ENCODE data around the gene CAPSL.
"Not testable (repeated sequence)": the region's sequence is repeated elsewhere in the genome, so short reads cannot be mapped to it uniquely, and the experiment has no call there.

CAPSL gene

DNA sequence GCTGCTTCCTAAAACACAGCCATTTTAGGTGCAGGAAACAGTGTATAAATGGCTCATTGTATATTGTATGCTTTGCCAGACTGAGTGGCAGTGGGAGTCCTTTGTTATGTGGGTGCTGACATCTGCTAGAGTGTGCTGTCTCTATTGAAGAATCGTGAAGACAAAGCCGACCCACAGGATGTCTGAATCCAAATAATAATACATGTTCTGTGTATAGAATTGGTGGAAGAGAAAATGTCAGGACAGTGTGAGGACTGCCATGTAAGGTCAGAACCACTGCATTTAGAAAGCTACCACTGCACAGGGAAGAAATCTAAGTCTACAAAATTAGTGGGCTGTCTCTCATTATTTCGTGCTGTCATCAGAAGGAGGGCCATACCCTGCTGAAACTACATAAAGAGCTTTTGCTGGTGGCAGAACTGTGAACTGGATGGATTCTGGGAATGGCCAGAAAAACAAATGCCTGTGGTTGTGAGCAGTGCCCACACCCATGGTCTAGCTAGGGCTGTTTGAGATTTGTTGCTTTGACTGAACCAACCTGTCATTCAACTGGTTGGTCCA is 79.2 kb downstream of the CAPSL start:
- TF ChIP-seq, protein P1, sequence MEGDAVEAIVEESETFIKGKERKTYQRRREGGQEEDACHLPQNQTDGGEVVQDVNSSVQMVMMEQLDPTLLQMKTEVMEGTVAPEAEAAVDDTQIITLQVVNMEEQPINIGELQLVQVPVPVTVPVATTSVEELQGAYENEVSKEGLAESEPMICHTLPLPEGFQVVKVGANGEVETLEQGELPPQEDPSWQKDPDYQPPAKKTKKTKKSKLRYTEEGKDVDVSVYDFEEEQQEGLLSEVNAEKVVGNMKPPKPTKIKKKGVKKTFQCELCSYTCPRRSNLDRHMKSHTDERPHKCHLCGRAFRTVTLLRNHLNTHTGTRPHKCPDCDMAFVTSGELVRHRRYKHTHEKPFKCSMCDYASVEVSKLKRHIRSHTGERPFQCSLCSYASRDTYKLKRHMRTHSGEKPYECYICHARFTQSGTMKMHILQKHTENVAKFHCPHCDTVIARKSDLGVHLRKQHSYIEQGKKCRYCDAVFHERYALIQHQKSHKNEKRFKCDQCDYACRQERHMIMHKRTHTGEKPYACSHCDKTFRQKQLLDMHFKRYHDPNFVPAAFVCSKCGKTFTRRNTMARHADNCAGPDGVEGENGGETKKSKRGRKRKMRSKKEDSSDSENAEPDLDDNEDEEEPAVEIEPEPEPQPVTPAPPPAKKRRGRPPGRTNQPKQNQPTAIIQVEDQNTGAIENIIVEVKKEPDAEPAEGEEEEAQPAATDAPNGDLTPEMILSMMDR (IDR thresholded peaks at IDR 0.05; ENCODE audit: low read depth, low read length) = no peak
- in situ Hi-C loops (cut with HindIII; ENCODE audit: low sequenced_read_pairs) = no loop called here
- no peak overlapping the region for H3K4me3 ChIP-seq (ENCODE audit: low read depth, low read length)
- peak; percentile 44 for DNase-seq (ENCODE audit: low read depth, low spot score)

DNA sequence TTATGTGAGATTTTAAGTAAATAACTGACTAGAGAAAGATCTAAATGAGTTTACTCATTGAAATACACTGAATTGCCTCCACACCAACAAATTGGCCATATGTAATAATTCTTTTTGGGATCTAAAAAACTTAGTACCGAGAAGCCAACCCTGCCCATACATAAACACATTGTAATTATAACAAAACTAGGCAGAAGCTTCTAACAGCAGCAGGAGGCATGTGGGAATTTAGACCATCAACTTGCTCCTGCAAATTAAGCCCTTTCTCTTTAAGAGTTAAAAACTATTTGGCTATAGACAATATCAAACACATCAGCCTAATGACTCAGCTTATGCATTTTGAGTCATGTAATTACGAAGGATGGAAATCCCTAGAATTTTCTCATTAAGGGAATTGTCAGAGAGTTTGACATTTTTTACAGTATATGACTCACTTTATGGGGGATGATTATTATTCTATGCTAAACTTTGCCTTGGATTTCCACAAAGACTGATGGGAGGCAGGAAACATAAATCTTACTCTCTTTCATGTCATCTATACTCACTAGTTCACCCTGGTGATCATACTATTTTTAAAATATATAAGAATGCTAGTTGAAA is 80.7 kb downstream of the CAPSL start:
- DNase-seq (ENCODE audit: low read depth, low spot score) = peak; percentile 82
- in situ Hi-C loops (cut with HindIII; ENCODE audit: low sequenced_read_pairs) = no loop called here
- TF ChIP-seq, protein P1 (IDR thresholded peaks at IDR 0.05; ENCODE audit: low read depth, low read length) = no peak
- no peak overlapping the region for H3K4me3 ChIP-seq (ENCODE audit: low read depth, low read length)

DNA sequence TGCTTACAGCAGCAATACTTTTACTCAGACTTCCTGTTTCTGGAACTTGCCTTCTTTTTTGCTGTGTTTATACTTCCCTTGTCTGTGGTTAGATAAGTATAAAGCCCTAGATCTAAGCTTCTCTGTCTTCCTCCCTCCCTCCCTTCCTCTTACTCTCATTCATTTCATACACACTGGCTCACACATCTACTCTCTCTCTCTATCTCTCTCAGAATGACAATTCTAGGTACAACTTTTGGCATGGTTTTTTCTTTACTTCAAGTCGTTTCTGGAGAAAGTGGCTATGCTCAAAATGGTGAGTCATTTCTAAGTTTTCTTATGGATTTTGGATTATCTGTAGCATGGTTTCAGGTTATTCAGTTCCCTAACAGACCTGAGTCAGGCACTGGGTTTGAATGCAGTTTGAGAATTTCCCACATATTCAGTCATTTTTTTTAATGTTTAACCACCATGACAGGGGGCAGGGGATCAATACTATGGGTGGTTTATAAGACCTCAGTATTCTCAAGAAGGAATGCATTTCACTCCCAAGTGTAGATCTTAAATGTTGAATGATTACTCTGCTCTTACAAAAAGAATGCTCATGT is 81.6 kb downstream of the CAPSL start, which contains the start of gene IL7R:
Gene IL7R, plus strand, starts transcription at position 127 of the 587 bp plus-strand sequence. Its CDS starts 87 bp downstream, at position 214.
- TF ChIP-seq, protein P1 (IDR thresholded peaks at IDR 0.05; ENCODE audit: low read depth, low read length) = no peak
- DNase-seq (ENCODE audit: low read depth, low spot score) = peak; percentile 66
- no peak within 1 kb of the TSS for H3K4me3 ChIP-seq (ENCODE audit: low read depth, low read length)
- in situ Hi-C loops (cut with HindIII; ENCODE audit: low sequenced_read_pairs) = no loop called here

DNA sequence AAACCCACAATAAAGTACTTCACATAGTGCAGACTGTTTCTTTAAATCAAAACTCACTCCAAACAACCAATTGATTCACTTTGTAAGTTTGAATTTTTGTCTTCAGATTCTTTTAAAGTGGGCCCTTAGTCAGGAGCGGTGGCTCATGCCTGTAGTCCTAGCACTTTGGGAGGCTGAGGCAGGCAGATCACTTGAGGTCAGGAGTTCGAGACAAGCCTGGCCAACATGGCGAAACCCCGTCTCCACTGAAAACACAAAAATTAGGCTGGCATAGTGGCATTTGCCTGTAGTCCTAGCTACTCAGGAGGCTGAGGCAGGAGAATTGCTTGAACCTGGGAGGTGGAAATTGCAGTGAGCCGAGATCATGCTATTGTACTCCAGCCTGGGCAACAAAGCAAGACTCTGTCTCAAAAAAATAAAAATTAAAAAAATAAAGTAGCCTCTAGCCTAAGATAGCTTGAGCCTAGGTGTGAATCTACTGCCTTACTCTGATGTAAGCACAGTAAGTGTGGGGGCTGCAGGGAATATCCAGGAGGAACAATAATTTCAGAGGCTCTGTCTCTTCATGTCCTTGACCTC is 82.1 kb downstream of the CAPSL start:
- H3K4me3 ChIP-seq (ENCODE audit: low read depth, low read length); in situ Hi-C loops (cut with HindIII; ENCODE audit: low sequenced_read_pairs); DNase-seq (ENCODE audit: low read depth, low spot score): not testable (repeated sequence)

DNA sequence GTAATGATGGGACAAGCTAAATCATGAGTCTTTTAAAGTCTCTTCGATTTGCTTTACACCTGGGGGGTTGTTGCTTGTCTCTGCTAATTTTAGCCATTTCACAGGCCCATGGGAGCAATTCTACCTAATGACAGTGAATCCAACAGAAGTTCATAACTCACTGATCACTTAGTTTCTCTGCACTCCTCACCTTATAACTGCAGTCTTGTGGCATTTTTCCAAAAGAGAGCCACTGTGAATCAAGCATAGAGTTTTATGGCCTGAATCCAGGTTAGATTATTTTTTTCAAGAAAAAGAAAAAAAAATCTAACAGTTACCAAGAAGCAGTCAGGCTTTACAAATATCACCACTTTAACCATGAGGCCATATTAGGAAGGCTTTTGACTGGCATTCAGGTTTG is 83.2 kb downstream of the CAPSL start:
- in situ Hi-C loops (cut with HindIII; ENCODE audit: low sequenced_read_pairs) = no loop called here
- TF ChIP-seq, protein P1 (IDR thresholded peaks at IDR 0.05; ENCODE audit: low read depth, low read length) = no peak
- no peak overlapping the region for H3K4me3 ChIP-seq (ENCODE audit: low read depth, low read length)
- DNase-seq (ENCODE audit: low read depth, low spot score) = no peak
